NCI-H1092 (cell line): ENCODE data around the gene WDR87.
"Not testable (repeated sequence)": the region's sequence is repeated elsewhere in the genome, so short reads cannot be mapped to it uniquely, and the experiment has no call there.

ENCODE experiments used
- DNase-seq: peaks from one replicate; lab custom pipeline; 2025; lab: John Stamatoyannopoulos, UW

WDR87 gene

GRCh38 chr19:37930416-37930815 is 24.0 kb upstream of the WDR87 start:
- no peak for DNase-seq

GRCh38 chr19:37929355-37929923 is 23.0 kb upstream of the WDR87 start:
- no peak for DNase-seq

GRCh38 chr19:37928527-37929286 is 22.3 kb upstream of the WDR87 start:
- DNase-seq = no peak

GRCh38 chr19:37926711-37927110 is 20.3 kb upstream of the WDR87 start:
- no peak for DNase-seq

- DNase-seq = no peak
These were observed 19.9 kb upstream of the WDR87 start for GRCh38 chr19:37926255-37926654.

- DNase-seq = no peak
These were observed 18.8 kb upstream of the WDR87 start for GRCh38 chr19:37925212-37925611.

- DNase-seq = not testable (repeated sequence)
These were observed 18.2 kb upstream of the WDR87 start for GRCh38 chr19:37924573-37924972.

GRCh38 chr19:37920591-37921450 is 14.4 kb upstream of the WDR87 start:
- DNase-seq = no peak

- DNase-seq = no peak
These were observed 8.5 kb upstream of the WDR87 start for GRCh38 chr19:37914908-37915307.

GRCh38 chr19:37909661-37910199 is 3.3 kb upstream of the WDR87 start:
- no peak for DNase-seq

- DNase-seq = no peak
These were observed 1.5 kb upstream of the WDR87 start for GRCh38 chr19:37907735-37908455.

- peak; percentile 93 for DNase-seq
These were observed 708 bp upstream of the WDR87 start, which contains the start of gene SIPA1L3 for GRCh38 chr19:37906869-37907734. SIPA1L3 (plus strand) TSS chr19:37907208; CDS start chr19:38081566, 174,358 bp downstream.

- no peak for DNase-seq
These were observed 3.3 kb downstream of the WDR87 start for GRCh38 chr19:37903096-37903495.

- peak; percentile 61 for DNase-seq
These were observed 3.7 kb downstream of the WDR87 start for GRCh38 chr19:37902668-37903067.

- DNase-seq = no peak
These were observed 6.4 kb downstream of the WDR87 start for GRCh38 chr19:37899966-37900365.

- DNase-seq = no peak
These were observed 6.9 kb downstream of the WDR87 start for GRCh38 chr19:37899453-37899852.

- DNase-seq = no peak
These were observed 10.2 kb downstream of the WDR87 start for GRCh38 chr19:37896180-37896579.

- no peak for DNase-seq
These were observed 12.4 kb downstream of the WDR87 start for GRCh38 chr19:37893845-37894575.

- DNase-seq = no peak
These were observed 19.8 kb downstream of the WDR87 start for GRCh38 chr19:37886571-37886970.

- DNase-seq = no peak
These were observed 21.0 kb downstream of the WDR87 start for GRCh38 chr19:37885392-37885791.
